CD4-positive, alpha-beta T cell (primary cell): ENCODE results near the gene SYCE3. TPM values are rescaled to one million over a fixed set of nuclear protein-coding genes. Genes with fewer than 3 reads are reported as not detected.

Source experiments
- ATAC-seq: fragments of 200-7000 bp; cut with Tn5 transposase; one replicate; pipeline ENCODE4 v1.10.0; 2022; ENCODE audit warnings: mild to moderate bottlenecking; ENCODE audit not compliant: poor library complexity
- CTCF ChIA-PET: fragments of 350-600 bp; sonication (Branson Sonifier 250); formaldehyde crosslinking; loops from one replicate; lab custom pipeline; 2021; ENCODE audit warnings: antibody characterized with exemption, inconsistent platforms; lab: Charles Lee
- POLR2A ChIA-PET: fragments of 350-600 bp; sonication (Branson Sonifier 250); formaldehyde crosslinking; loops from one replicate; lab custom pipeline; 2021; ENCODE audit warnings: antibody characterized with exemption, inconsistent platforms; lab: Charles Lee
- DNase-seq, 14 experiments: peaks; one replicate each; pipeline ENCODE4 v3.0.0-alpha.2; 2013 to 2020; ENCODE audit warnings: mixed read lengths in 2 of 14
- H3K27ac ChIP-seq, 2 donors: one replicate each; pipeline versions ENCODE4 v1.5.1 to v1.7.0; 2013; ENCODE audit warnings: low read length in 2 of 2, low read depth in 1 of 2, mild to moderate bottlenecking in 1 of 2
- H3K27me3 ChIP-seq, 2 experiments: 1 replicate in 1 of 2; 2 replicates in 1 of 2; pipeline versions ENCODE4 v1.6.1 to v1.7.0; 2013; ENCODE audit warnings: low read length in 2 of 2, control low read depth in 1 of 2, mild to moderate bottlenecking in 1 of 2, moderate library complexity in 1 of 2; ENCODE audit not compliant: insufficient read depth in 2 of 2, control insufficient read depth in 1 of 2
- H3K36me3 ChIP-seq: one replicate; pipeline ENCODE4 v1.6.1; 2013; ENCODE audit warnings: low read length, control low read depth; ENCODE audit not compliant: insufficient read depth
- H3K4me1 ChIP-seq: one replicate; pipeline ENCODE4 v1.6.1; 2013; ENCODE audit warnings: low read length, control low read depth; ENCODE audit not compliant: insufficient read depth
- H3K4me3 ChIP-seq: one replicate; pipeline ENCODE4 v1.5.1; 2013; ENCODE audit warnings: mild to moderate bottlenecking, low read length, moderate library complexity
- H3K9me3 ChIP-seq, 2 experiments: 1 replicate in 1 of 2; 2 replicates in 1 of 2; pipeline versions ENCODE4 v1.6.1 to v1.7.0; 2013; ENCODE audit warnings: low read length in 2 of 2, mild to moderate bottlenecking in 2 of 2, control low read depth in 1 of 2, moderate library complexity in 1 of 2; ENCODE audit not compliant: control insufficient read depth in 1 of 2, insufficient read depth in 1 of 2
- H3K27ac Mint-ChIP-seq: one replicate; pipeline ENCODE4 v1.8.0; 2020; ENCODE audit warnings: mixed read lengths
- H3K27me3 Mint-ChIP-seq: one replicate; pipeline ENCODE4 v1.8.0; 2021; ENCODE audit warnings: mixed read lengths
- H3K36me3 Mint-ChIP-seq: one replicate; pipeline ENCODE4 v1.8.0; 2021; ENCODE audit warnings: low read depth, mixed read lengths
- H3K4me1 Mint-ChIP-seq: one replicate; pipeline ENCODE4 v1.8.0; 2021; ENCODE audit warnings: low read depth, mixed read lengths
- H3K4me3 Mint-ChIP-seq: one replicate; pipeline ENCODE4 v1.8.0; 2020; ENCODE audit warnings: mild to moderate bottlenecking, mixed read lengths
- H3K9me3 Mint-ChIP-seq: one replicate; pipeline ENCODE4 v1.8.0; 2020; ENCODE audit warnings: mixed read lengths
- CTCF ChIP-seq: fragments of 200-600 bp; IDR thresholded peaks from one replicate; pipeline ENCODE4 v1.8.0; 2022; ENCODE audit warnings: antibody characterized with exemption, mild to moderate bottlenecking
- intact Hi-C, 2 experiments: fragments of 100-400 bp; cut with DNase I in 1 of 2; cut with micrococcal nuclease in 1 of 2; formaldehyde crosslinking; loops; one replicate each; pipeline versions ENCODE4 v1.15.1 to v1.9.0; 2023 to 2025; cut with DNase I, micrococcal nuclease
- total RNA-seq, 174 experiments: library from RNA in 2 of 174; stranded (reverse) in 2 of 174; gene quantifications; one replicate each; pipeline ENCODE4 v1.2.3 and lab custom pipeline; 2021 to 2026

Gene SYCE3
- total RNA-seq, 2 experiments from 2014 or later = not detected

GRCh38 chr22:50581031-50581949, 18.6 kb upstream of the SYCE3 start:
- Mint-ChIP-seq H3K4me3 (peak overlapping the region; percentile 84), H3K27me3 (no peaks in the 10 kb centered on the region), H3K4me1 (peaks cover 35% of the 10 kb centered on the region)

GRCh38 chr22:50579752-50580151, 17.0 kb upstream of the SYCE3 start:
- CTCF ChIA-PET = no interaction called here
- POLR2A ChIA-PET = no interaction called here
- H3K27ac Mint-ChIP-seq = no peak overlapping the region
- no peaks in the 10 kb centered on the region for H3K27me3 Mint-ChIP-seq
- peak overlapping the region; percentile 25 for H3K4me3 Mint-ChIP-seq
- peaks cover 35% of the 10 kb centered on the region for H3K36me3 Mint-ChIP-seq
- Histone ChIP-seq H3K27ac (no peak overlapping the region), H3K4me1 (peaks cover 38% of the 10 kb centered on the region), H3K36me3 (peaks cover 23% of the 10 kb centered on the region), H3K27me3 (no peaks in the 10 kb centered on the region), H3K4me3 (no peak overlapping the region), H3K9me3 (no peaks in the 10 kb centered on the region)
- H3K9me3 Mint-ChIP-seq = no peaks in the 10 kb centered on the region
- intact Hi-C loops = loop anchor here in 1 of 2 experiments (1.0 to 5.0 kb wide), 3 partner anchors 16 to 52 kb away; partner anchors contain the start of genes KLHDC7B and SCO2
- DNase-seq (peak in 1 of 14 experiments; percentile 8), ATAC-seq (no peak)
- peaks cover 35% of the 10 kb centered on the region for H3K4me1 Mint-ChIP-seq
- no peak for TF ChIP-seq CTCF

More at GRCh38 chr22:50581031-50581949, 18.6 kb upstream of the SYCE3 start:
- peak overlapping the region; percentile 63 for H3K4me3 ChIP-seq
- intact Hi-C loops = loop anchor here in 1 of 2 experiments (5.0 kb wide), 2 partner anchors 34 to 54 kb away; partner anchors contain the start of genes KLHDC7B and SCO2
- H3K36me3 ChIP-seq = peaks cover 18% of the 10 kb centered on the region
- no peaks in the 10 kb centered on the region for H3K27me3 ChIP-seq
- CTCF ChIA-PET = interaction anchor here (1.4 kb wide), 1 partner anchor 18 kb away, joined by 5 read pairs; the partner anchor contains the start of gene SYCE3
- H3K27ac ChIP-seq = no peak overlapping the region
- no peak for TF ChIP-seq CTCF
- POLR2A ChIA-PET = interaction anchor here (1.2 to 2.6 kb wide), 8 partner anchors 18 to 111 kb away, joined by 3 to 59 read pairs (median 20); partner anchors contain the start of genes LMF2, NCAPH2, SCO2 and SYCE3
- no peak for ATAC-seq
- H3K36me3 Mint-ChIP-seq = peaks cover 28% of the 10 kb centered on the region
- H3K9me3 Mint-ChIP-seq = no peaks in the 10 kb centered on the region
- no peaks in the 10 kb centered on the region for H3K9me3 ChIP-seq
- DNase-seq = peak in 2 of 14 experiments; percentile 29 to 47
- peak overlapping the region; percentile 98 for H3K27ac Mint-ChIP-seq
- peaks cover 38% of the 10 kb centered on the region for H3K4me1 ChIP-seq

- intact Hi-C loops = no loop called here
- Mint-ChIP-seq H3K27ac (no peak overlapping the region), H3K9me3 (no peaks in the 10 kb centered on the region), H3K36me3 (peaks cover 35% of the 10 kb centered on the region), H3K4me1 (peaks cover 34% of the 10 kb centered on the region), H3K27me3 (no peaks in the 10 kb centered on the region), H3K4me3 (no peak overlapping the region)
- H3K4me3 ChIP-seq = no peak overlapping the region
- H3K4me1 ChIP-seq = peaks cover 38% of the 10 kb centered on the region
- H3K9me3 ChIP-seq = no peaks in the 10 kb centered on the region
- no peak overlapping the region for H3K27ac ChIP-seq
- no peak for DNase-seq
- no peaks in the 10 kb centered on the region for H3K27me3 ChIP-seq
- no peak for TF ChIP-seq CTCF
- no peak for ATAC-seq
- ChIA-PET POLR2A (interaction anchor here (2.2 to 2.4 kb wide), 2 partner anchors 43 to 53 kb away, joined by 10 to 11 read pairs; partner anchors contain the start of gene SCO2), CTCF (interaction anchor here (1.9 kb wide), 1 partner anchor 16 kb away, joined by 5 read pairs; the partner anchor contains the start of gene SYCE3)
- peaks cover 23% of the 10 kb centered on the region for H3K36me3 ChIP-seq
Measured at GRCh38 chr22:50578776-50579310, 16.1 kb upstream of the SYCE3 start.
